ENCODE measurements around the gene FMN1. TPM values are rescaled to one million over a fixed set of nuclear protein-coding genes. Genes with fewer than 3 reads are reported as not detected.

Gene FMN1
- total RNA-seq, 1 donor from 2014 or later, result 4.0 TPM

- H3K9me3 Mint-ChIP-seq (ENCODE audit: low read depth), result no peaks in the 10 kb centered on the region
- H3K4me3 Mint-ChIP-seq (ENCODE audit: unreplicated experiment), result no peak overlapping the region
- no peaks in the 10 kb centered on the region for H3K27me3 Mint-ChIP-seq (ENCODE audit: low read depth)
- DNase-seq (ENCODE audit: low spot score), result no peak
- no peak for TF ChIP-seq CTCF (IDR thresholded peaks at IDR 0.05)
- no peaks in the 10 kb centered on the region for H3K36me3 Mint-ChIP-seq (ENCODE audit: low read depth)
- peak overlapping the region; percentile 72 for H3K27ac Mint-ChIP-seq (ENCODE audit: unreplicated experiment)
- peaks cover 72% of the 10 kb centered on the region for H3K4me1 Mint-ChIP-seq (ENCODE audit: low read depth)
These were observed 330.5 kb downstream of the FMN1 start for GRCh38 chr15:32864051-32864450.

- Mint-ChIP-seq H3K27ac (ENCODE audit: unreplicated experiment) (peak overlapping the region; percentile 98), H3K4me3 (ENCODE audit: unreplicated experiment) (peak overlapping the region; percentile 66), H3K9me3 (ENCODE audit: low read depth) (no peaks in the 10 kb centered on the region), H3K36me3 (ENCODE audit: low read depth) (peaks cover 2% of the 10 kb centered on the region), H3K4me1 (ENCODE audit: low read depth) (peaks cover 74% of the 10 kb centered on the region), H3K27me3 (ENCODE audit: low read depth) (no peaks in the 10 kb centered on the region)
- TF ChIP-seq CTCF (IDR thresholded peaks at IDR 0.05), result no peak
- DNase-seq (ENCODE audit: low spot score), result no peak
These were observed 332.8 kb downstream of the FMN1 start for GRCh38 chr15:32861761-32862160.

- Mint-ChIP-seq H3K9me3 (ENCODE audit: low read depth) (no peaks in the 10 kb centered on the region), H3K4me1 (ENCODE audit: low read depth) (peaks cover 74% of the 10 kb centered on the region), H3K27ac (ENCODE audit: unreplicated experiment) (peak overlapping the region; percentile 98), H3K36me3 (ENCODE audit: low read depth) (peaks cover 2% of the 10 kb centered on the region), H3K27me3 (ENCODE audit: low read depth) (no peaks in the 10 kb centered on the region), H3K4me3 (ENCODE audit: unreplicated experiment) (peak overlapping the region; percentile 14)
- no peak for DNase-seq (ENCODE audit: low spot score)
- TF ChIP-seq CTCF (IDR thresholded peaks at IDR 0.05), result no peak
These were observed 333.3 kb downstream of the FMN1 start for GRCh38 chr15:32861174-32861573.

GRCh38 chr15:32859996-32860395 is 334.5 kb downstream of the FMN1 start:
- Mint-ChIP-seq H3K4me3 (ENCODE audit: unreplicated experiment) (no peak overlapping the region), H3K27ac (ENCODE audit: unreplicated experiment) (peak overlapping the region; percentile 86), H3K4me1 (ENCODE audit: low read depth) (peaks cover 85% of the 10 kb centered on the region), H3K27me3 (ENCODE audit: low read depth) (no peaks in the 10 kb centered on the region), H3K9me3 (ENCODE audit: low read depth) (no peaks in the 10 kb centered on the region), H3K36me3 (ENCODE audit: low read depth) (peaks cover 2% of the 10 kb centered on the region)
- no peak for TF ChIP-seq CTCF (IDR thresholded peaks at IDR 0.05)
- DNase-seq (ENCODE audit: low spot score), result no peak

- Mint-ChIP-seq H3K27ac (ENCODE audit: unreplicated experiment) (peak overlapping the region; percentile 86), H3K27me3 (ENCODE audit: low read depth) (no peaks in the 10 kb centered on the region), H3K4me1 (ENCODE audit: low read depth) (peaks cover 86% of the 10 kb centered on the region)
These were observed 335.3 kb downstream of the FMN1 start for GRCh38 chr15:32859251-32859650.

More at GRCh38 chr15:32859251-32859650, 335.3 kb downstream of the FMN1 start:
- no peaks in the 10 kb centered on the region for H3K9me3 Mint-ChIP-seq (ENCODE audit: low read depth)
- H3K36me3 Mint-ChIP-seq (ENCODE audit: low read depth), result peaks cover 2% of the 10 kb centered on the region
- DNase-seq (ENCODE audit: low spot score), result no peak
- no peak overlapping the region for H3K4me3 Mint-ChIP-seq (ENCODE audit: unreplicated experiment)
- TF ChIP-seq CTCF (IDR thresholded peaks at IDR 0.05), result no peak

All from chondrocyte (in vitro differentiated cells).